H1 (cell line): ENCODE measurements around the gene PRSS48. TPM values are rescaled to one million over a fixed set of nuclear protein-coding genes. Genes with fewer than 3 reads are reported as not detected.

Source experiments
- CTCF ChIA-PET: fragments of 300-600 bp; sonication (Branson Sonifier 250); formaldehyde crosslinking; loops from one replicate; lab custom pipeline; 2021; ENCODE audit not compliant: partially characterized antibody; lab: Charles Lee
- POLR2A ChIA-PET: fragments of 300-600 bp; sonication (Branson Sonifier 250); formaldehyde crosslinking; loops from one replicate; lab custom pipeline; 2021; ENCODE audit warnings: inconsistent platforms; ENCODE audit not compliant: partially characterized antibody; lab: Charles Lee
- DNase-seq, 2 experiments: peaks; one replicate each; pipeline versions ENCODE4 v3.0.0 to v3.0.0-alpha.2; 2010 to 2022; ENCODE audit warnings: low spot score in 2 of 2, low read depth in 1 of 2, mixed read lengths in 1 of 2
- FAIRE-seq: peaks from 2 replicates; lab custom pipeline; 2011; peaks lifted over from hg19 to GRCh38; lab: Jason Lieb, UNC
- H2AFZ ChIP-seq: 2 replicates; pipeline ENCODE4 v1.8.1; 2012; ENCODE audit warnings: low read length, inconsistent platforms
- H2AK5ac ChIP-seq: 2 replicates; pipeline ENCODE4 v1.6.1; 2013; ENCODE audit warnings: low read depth, low read length
- H2BK120ac ChIP-seq: replicated peaks from 2 replicates; pipeline ENCODE3; 2013; ENCODE audit warnings: low read depth, low read length, inconsistent platforms
- H2BK12ac ChIP-seq: 2 replicates; pipeline ENCODE4 v1.6.1; 2013; ENCODE audit warnings: low read depth, low read length
- H2BK15ac ChIP-seq: 2 replicates; pipeline ENCODE4 v1.6.1; 2013; ENCODE audit warnings: low read length
- H2BK20ac ChIP-seq: 2 replicates; pipeline ENCODE4 v1.6.1; 2013; ENCODE audit warnings: low read length
- H2BK5ac ChIP-seq: 2 replicates; pipeline ENCODE4 v1.6.1; 2013; ENCODE audit warnings: low read depth, low read length
- H3K14ac ChIP-seq: 2 replicates; pipeline ENCODE4 v1.6.1; 2013; ENCODE audit warnings: inconsistent platforms; ENCODE audit not compliant: insufficient read length
- H3K18ac ChIP-seq: 2 replicates; pipeline ENCODE4 v1.6.1; 2013; ENCODE audit warnings: low read length; ENCODE audit errors: extremely low read depth
- H3K23ac ChIP-seq: 2 replicates; pipeline ENCODE4 v1.6.1; 2013; ENCODE audit warnings: inconsistent platforms; ENCODE audit not compliant: insufficient read length
- H3K23me2 ChIP-seq: 2 replicates; pipeline ENCODE4 v1.6.1; 2013; ENCODE audit warnings: low read depth, low read length
- H3K27ac ChIP-seq: 2 replicates; pipeline ENCODE4 v1.6.1; 2011; ENCODE audit warnings: low read depth, low read length, inconsistent platforms
- H3K27me3 ChIP-seq, 4 experiments: replicated peaks in 1 of 4; 1 replicate in 1 of 4; 2 replicates in 3 of 4; pipeline versions ENCODE4 v1.6.1 to v1.8.1; 2011 to 2013; ENCODE audit warnings: low read length in 3 of 4, mild to moderate bottlenecking in 3 of 4, inconsistent platforms in 2 of 4, mixed read lengths in 2 of 4, moderate library complexity in 1 of 4; ENCODE audit not compliant: control insufficient read depth in 3 of 4, insufficient read depth in 3 of 4; ENCODE audit errors: extremely low read depth in 1 of 4
- H3K36me3 ChIP-seq, 4 experiments: 2 replicates each; pipeline versions ENCODE4 v1.6.1 to v1.8.1; 2011 to 2013; ENCODE audit warnings: mild to moderate bottlenecking in 4 of 4, low read length in 3 of 4, moderate library complexity in 2 of 4, control low read depth in 1 of 4, inconsistent platforms in 1 of 4; ENCODE audit not compliant: insufficient read depth in 4 of 4, control insufficient read depth in 2 of 4
- H3K4ac ChIP-seq: replicated peaks from 2 replicates; pipeline ENCODE3; 2013; ENCODE audit warnings: low read length, low read depth, mixed read lengths, inconsistent platforms; ENCODE audit not compliant: insufficient read length
- H3K4me1 ChIP-seq, 4 experiments: replicated peaks in 1 of 4; 1 replicate in 1 of 4; 2 replicates in 3 of 4; pipeline versions ENCODE4 v1.6.1 to v1.8.1; 2011 to 2013; ENCODE audit warnings: low read length in 3 of 4, inconsistent platforms in 2 of 4, mixed read lengths in 1 of 4; ENCODE audit not compliant: insufficient read depth in 4 of 4, control insufficient read depth in 3 of 4
- H3K4me2 ChIP-seq, 2 experiments: 2 replicates each; pipeline versions ENCODE4 v1.6.1 to v1.8.1; 2011 to 2013; ENCODE audit warnings: low read depth in 2 of 2, low read length in 2 of 2, control low read depth in 1 of 2, inconsistent platforms in 1 of 2, mild to moderate bottlenecking in 1 of 2; ENCODE audit not compliant: insufficient read depth in 1 of 2
- H3K4me3 ChIP-seq, 4 experiments: fragments of 200-600, 300-600 bp in 1 of 4; sonication (generic), shearing (Covaris generic), sonication (Bioruptor Twin) in 1 of 4; 2 replicates each; pipeline versions ENCODE4 v1.5.1 to v1.8.1; 2011 to 2016; ENCODE audit warnings: low read length in 4 of 4, low read depth in 3 of 4, control low read depth in 2 of 4, inconsistent platforms in 2 of 4, mild to moderate bottlenecking in 2 of 4, mixed read lengths in 1 of 4, moderate library complexity in 1 of 4; ENCODE audit not compliant: insufficient read depth in 2 of 4; ENCODE audit errors: extremely low read depth in 1 of 4
- H3K56ac ChIP-seq: replicated peaks from 2 replicates; pipeline ENCODE3; 2013; ENCODE audit warnings: low read depth, mild to moderate bottlenecking, mixed read lengths, low read length, inconsistent platforms; ENCODE audit not compliant: insufficient read length
- H3K79me1 ChIP-seq: 2 replicates; pipeline ENCODE4 v1.6.1; 2013; ENCODE audit warnings: low read depth, low read length, control low read depth
- H3K79me2 ChIP-seq, 2 experiments: 2 replicates each; pipeline versions ENCODE4 v1.6.1 to v1.8.1; 2012 to 2013; ENCODE audit warnings: low read length in 2 of 2, mild to moderate bottlenecking in 2 of 2, inconsistent platforms in 1 of 2; ENCODE audit not compliant: insufficient read depth in 2 of 2, control insufficient read depth in 1 of 2
- H3K9ac ChIP-seq, 4 experiments: replicated peaks in 1 of 4; 1 replicate in 1 of 4; 2 replicates in 3 of 4; pipeline versions ENCODE4 v1.6.1 to v1.8.1; 2011 to 2013; ENCODE audit warnings: low read depth in 3 of 4, low read length in 3 of 4, control low read depth in 2 of 4, mild to moderate bottlenecking in 2 of 4, moderate library complexity in 2 of 4, inconsistent platforms in 1 of 4; ENCODE audit errors: extremely low read depth in 1 of 4
- H3K9me3 ChIP-seq, 2 experiments: 2 replicates each; pipeline versions ENCODE4 v1.6.1 to v1.8.1; 2012 to 2013; ENCODE audit warnings: mild to moderate bottlenecking in 2 of 2, moderate library complexity in 2 of 2, control low read depth in 1 of 2, inconsistent platforms in 1 of 2, low read depth in 1 of 2, low read length in 1 of 2, mixed read lengths in 1 of 2; ENCODE audit not compliant: insufficient read depth in 2 of 2
- H4K20me1 ChIP-seq, 2 experiments: replicated peaks in 1 of 2; 2 replicates each; pipeline versions ENCODE3 to v1.8.1; 2011 to 2013; ENCODE audit warnings: inconsistent platforms in 2 of 2, low read length in 2 of 2, mild to moderate bottlenecking in 1 of 2; ENCODE audit not compliant: insufficient read depth in 2 of 2, control insufficient read depth in 1 of 2
- H4K5ac ChIP-seq: 2 replicates; pipeline ENCODE4 v1.6.1; 2013; ENCODE audit warnings: low read length, low read depth, mixed read lengths, inconsistent platforms; ENCODE audit not compliant: insufficient read length
- H4K8ac ChIP-seq: 2 replicates; pipeline ENCODE4 v1.8.0; 2013; ENCODE audit warnings: mild to moderate bottlenecking, moderate library complexity, low read length, inconsistent platforms; ENCODE audit not compliant: insufficient read depth; ENCODE audit errors: extremely low read depth
- H4K91ac ChIP-seq: replicated peaks from 2 replicates; pipeline ENCODE3; 2013; ENCODE audit warnings: low read length, mixed read lengths, inconsistent platforms; ENCODE audit not compliant: insufficient read length
- BRCA1 ChIP-seq: IDR thresholded peaks from 2 replicates; pipeline ENCODE4 v1.6.1; 2012; ENCODE audit warnings: low read depth, low read length, improper control_type of control experiment
- CHD1 ChIP-seq: IDR thresholded peaks from 2 replicates; pipeline ENCODE4 v1.6.1; 2012; ENCODE audit warnings: low read depth, low read length, improper control_type of control experiment
- FOSL1 ChIP-seq: IDR thresholded peaks from 2 replicates; pipeline ENCODE4 v1.6.1; 2011; ENCODE audit warnings: mild to moderate bottlenecking, low read depth, low read length, moderate library complexity; ENCODE audit not compliant: insufficient read depth
- HDAC6 ChIP-seq: IDR thresholded peaks from one replicate; pipeline ENCODE4 v1.7.1; 2012; ENCODE audit warnings: low read depth, mild to moderate bottlenecking, inconsistent platforms, low read length, moderate library complexity
- KDM4A ChIP-seq: IDR thresholded peaks from one replicate; pipeline ENCODE4 v1.7.1; 2012; ENCODE audit warnings: low read depth, mild to moderate bottlenecking, moderate library complexity, low read length, inconsistent platforms; ENCODE audit not compliant: severe bottlenecking
- RNF2 ChIP-seq: fragments of 200-900, 300-1000 bp; sonication (generic); IDR thresholded peaks from 2 replicates; pipeline ENCODE4 v1.7.1; 2016; ENCODE audit warnings: borderline replicate concordance, low read depth, mild to moderate bottlenecking, antibody characterized with exemption, low read length; ENCODE audit not compliant: poor library complexity, severe bottlenecking; ENCODE audit errors: missing control alignments
- RXRA ChIP-seq: IDR thresholded peaks from 2 replicates; pipeline ENCODE4 v1.6.1; 2011; ENCODE audit warnings: low read depth, mild to moderate bottlenecking, low read length, moderate library complexity; ENCODE audit not compliant: insufficient read depth
- SAP30 ChIP-seq: fragments of 300-600 bp; sonication (generic); IDR thresholded peaks from 2 replicates; pipeline ENCODE4 v1.7.1; 2012; ENCODE audit warnings: low read length, moderate library complexity, mild to moderate bottlenecking, inconsistent platforms; ENCODE audit not compliant: insufficient read depth, insufficient replicate concordance
- TAF1 ChIP-seq: IDR thresholded peaks from 2 replicates; pipeline ENCODE4 v1.6.1; 2011; ENCODE audit warnings: mild to moderate bottlenecking, low read depth, low read length
- TEAD4 ChIP-seq: IDR thresholded peaks from 2 replicates; pipeline ENCODE4 v1.6.1; 2012; ENCODE audit warnings: low read depth, low read length, inconsistent platforms, mixed read lengths
- WGBS, 2 experiments: shearing (Covaris generic) in 1 of 2; methylation state at CpG; one replicate each; pipeline versions ENCODE4 v1.1.6 to v1.1.7; 2013 to 2015; ENCODE audit warnings: low lambda C conversion rate in 2 of 2, mixed read lengths in 2 of 2, inconsistent platforms in 1 of 2, low coverage in 1 of 2, missing lambda C conversion rate in 1 of 2; ENCODE audit not compliant: insufficient replicate concordance in 2 of 2, insufficient coverage in 1 of 2, insufficient read length in 1 of 2; ENCODE audit errors: extremely low coverage in 1 of 2, missing lambda C conversion rate in 1 of 2; 5-methylcytosine and 5-hydroxymethylcytosine counted together
- polyA plus RNA-seq, 7 experiments: library from polyadenylated mRNA; depleted of rRNA in 3 of 7; stranded (reverse) in 5 of 7; unstranded in 2 of 7; fragments of >200 nt in 5 of 7; fragments of 200-250 nt in 2 of 7; gene quantifications; 1 replicate in 5 of 7; 2 replicates in 1 of 7; 4 replicates in 1 of 7; pipeline versions ENCODE4 v1.2.1 to v1.2.3, GENCODE V29; 2011 to 2013; ENCODE audit warnings: missing spikeins in 2 of 7, mixed read lengths in 2 of 7
- total RNA-seq: library from RNA; stranded (reverse); fragmentation: NEBNext Ultra II Directional; extraction: Animal tissue kit (Norgen Biotek cat#: 25700); gene quantifications from 2 replicates; pipeline ENCODE4 v1.2.1, GENCODE V29; 2021
- TF ChIP-seq, protein P1 (sequence below): IDR thresholded peaks from 2 replicates; pipeline ENCODE4 v1.6.1; 2011; ENCODE audit warnings: low read depth, mild to moderate bottlenecking, low read length; ENCODE audit not compliant: insufficient read depth

The PRSS48 gene
- total and polyA plus RNA-seq, 2 of the 8 experiments (the other 6 are each of a cell fraction or from before 2014, with no cell fraction given) = not detected

DNA sequence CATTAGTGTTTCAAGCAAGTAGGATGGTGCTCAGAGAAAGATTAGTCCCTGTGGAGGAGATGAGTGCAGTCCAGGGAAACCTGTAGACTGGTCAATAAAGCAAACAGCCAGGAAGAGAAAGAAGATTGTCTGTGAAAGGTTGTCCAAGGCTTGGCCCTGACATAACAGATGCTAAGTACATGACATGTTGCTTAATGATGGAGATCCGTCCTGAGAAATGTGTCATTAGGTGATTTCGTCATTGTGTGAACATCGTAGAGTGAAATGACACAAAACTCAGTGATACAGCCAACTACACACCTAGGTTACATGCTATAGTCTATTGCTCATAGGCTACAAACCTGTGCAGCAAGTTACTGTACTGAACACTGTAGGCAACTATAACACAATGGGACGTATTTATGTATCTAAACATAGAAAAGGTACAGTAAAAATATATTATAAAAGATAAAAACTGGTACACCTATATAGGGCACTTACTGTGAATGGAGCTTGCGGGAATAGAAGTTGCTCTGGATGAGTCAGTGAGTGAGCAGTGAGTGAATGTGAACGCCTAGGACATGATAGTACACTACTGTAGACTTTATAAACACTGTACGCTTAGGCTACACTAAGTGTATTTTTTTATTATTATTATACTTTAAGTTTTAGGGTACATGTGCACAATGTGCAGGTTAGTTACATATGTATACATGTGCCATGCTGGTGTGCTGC lies 9.0 kb upstream of the PRSS48 start:
- Histone ChIP-seq H3K23ac (no peak overlapping the region), H3K79me1 (no peaks in the 10 kb centered on the region; the same call in none of the 2 replicates), H3K36me3 (peaks cover 0 to 4% (median 0%) of the 10 kb centered on the region in 4 experiments; a peak in 1 of 8 replicates), H2BK15ac (no peak overlapping the region), H3K79me2 (peaks cover 0 to 34% of the 10 kb centered on the region in 2 experiments; a peak in 2 of 4 replicates), H4K5ac (no peak overlapping the region), H2BK20ac (no peak overlapping the region), H3K4me2 (no peak overlapping the region), H2BK12ac (no peak overlapping the region), H4K8ac (no peak overlapping the region), H3K23me2 (no peaks in the 10 kb centered on the region), H3K9me3 (peaks cover 0 to 4% of the 10 kb centered on the region in 2 experiments; a peak in 1 of 4 replicates), H3K4me1 (no peaks in the 10 kb centered on the region), H3K4me3 (no peak overlapping the region), H2BK120ac (no peak overlapping the region), H2AFZ (no peak overlapping the region), H4K20me1 (peaks cover 0 to 2% of the 10 kb centered on the region in 2 experiments), H3K4ac (no peak overlapping the region), H3K9ac (no peak overlapping the region), H2BK5ac (no peak overlapping the region), H3K14ac (no peak overlapping the region), H3K27ac (no peak overlapping the region), H3K18ac (no peak overlapping the region), H2AK5ac (no peak overlapping the region), H3K27me3 (no peaks in the 10 kb centered on the region), H4K91ac (no peak overlapping the region), H3K56ac (no peak overlapping the region)
- TF ChIP-seq SAP30 = no peak
- no peak for TF ChIP-seq RNF2
- TF ChIP-seq KDM4A = no peak
- no peak for TF ChIP-seq TEAD4
- no peak for TF ChIP-seq HDAC6
- no peak for TF ChIP-seq BRCA1
- no peak for TF ChIP-seq TAF1
- TF ChIP-seq FOSL1 = no peak
- no peak for TF ChIP-seq RXRA
- no peak for TF ChIP-seq CHD1
- TF ChIP-seq, protein P1, sequence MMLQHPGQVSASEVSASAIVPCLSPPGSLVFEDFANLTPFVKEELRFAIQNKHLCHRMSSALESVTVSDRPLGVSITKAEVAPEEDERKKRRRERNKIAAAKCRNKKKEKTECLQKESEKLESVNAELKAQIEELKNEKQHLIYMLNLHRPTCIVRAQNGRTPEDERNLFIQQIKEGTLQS = no peak
- ChIA-PET CTCF (interaction anchor here (0.5 to 4.9 kb wide), 5 partner anchors 8 to 293 kb away, joined by 3 to 52 read pairs (median 4); partner anchors contain the start of gene PRSS48), POLR2A (interaction anchor here (0.6 kb wide), 1 partner anchor 12 kb away, joined by 3 read pairs; no protein-coding TSS in a partner anchor)
- WGBS, 2 experiments = 82% methylated on average over 7 of the region's 7 CpGs; no CpG with 5 or more reads in 1 of the 2 experiments
- DNase-seq = no peak
- no peak for FAIRE-seq
